Transverse colon (tissue), 4 donors: ENCODE data around the gene RPS6KL1.

ENCODE experiments used
- CTCF ChIP-seq, 5 experiments: fragments of 200-600 bp in 3 of 5; fragments of 450-650 bp in 2 of 5; sonication (generic) in 3 of 5; IDR thresholded peaks; 1 replicate in 2 of 5; 2 replicates in 3 of 5; pipeline ENCODE4 v1.5.1; 2016 to 2017; ENCODE audit warnings: antibody characterized with exemption in 5 of 5, inconsistent platforms in 3 of 5, mild to moderate bottlenecking in 2 of 5, moderate library complexity in 1 of 5
- EP300 ChIP-seq: sonication (generic); formaldehyde crosslinking; IDR thresholded peaks from one replicate; pipeline ENCODE4 v1.6.1; 2017; ENCODE audit warnings: antibody characterized with exemption, low read depth
- POLR2A ChIP-seq: fragments of 450-650 bp; IDR thresholded peaks from one replicate; pipeline ENCODE4 v1.6.1; 2016; ENCODE audit warnings: antibody characterized with exemption, mild to moderate bottlenecking, moderate library complexity
- POLR2AphosphoS5 ChIP-seq, 3 donors: sonication (generic); formaldehyde crosslinking; IDR thresholded peaks; one replicate each; pipeline ENCODE4 v1.6.1; 2016; ENCODE audit warnings: antibody characterized with exemption in 3 of 3

GRCh38 chr14:74942181-74942580 is 19.1 kb upstream of the RPS6KL1 start:
- no peak for TF ChIP-seq POLR2AphosphoS5 (IDR thresholded peaks at IDR 0.05)
- no peak for TF ChIP-seq CTCF (IDR thresholded peaks at IDR 0.05)
- no peak for TF ChIP-seq POLR2A
- no peak for TF ChIP-seq EP300
